Measurements from ENCODE around the gene CAB39.

The CAB39 gene

DNA sequence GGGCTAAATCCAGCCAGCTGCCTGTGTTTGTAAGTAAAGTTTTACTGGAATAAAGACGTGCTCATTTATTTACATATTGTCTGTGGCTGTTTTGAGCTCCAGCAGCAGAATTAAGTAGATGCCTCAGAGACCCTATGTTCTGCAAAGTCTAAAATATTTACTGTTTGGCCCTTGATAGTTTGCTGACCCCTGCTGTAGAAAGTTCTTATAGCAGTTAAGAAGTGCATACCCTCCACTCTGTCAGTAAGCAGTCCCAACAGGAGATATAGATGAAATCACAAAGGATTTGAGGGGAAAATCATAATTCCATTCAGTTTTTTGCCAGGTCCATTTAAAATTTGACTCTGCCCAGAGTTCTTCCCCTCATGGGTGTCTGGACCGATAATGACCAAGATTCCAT is 102.0 kb downstream of the CAB39 start:
- DNase-seq (ENCODE audit: low read depth in 1 of 2, low spot score in 1 of 2) = no peak

DNA sequence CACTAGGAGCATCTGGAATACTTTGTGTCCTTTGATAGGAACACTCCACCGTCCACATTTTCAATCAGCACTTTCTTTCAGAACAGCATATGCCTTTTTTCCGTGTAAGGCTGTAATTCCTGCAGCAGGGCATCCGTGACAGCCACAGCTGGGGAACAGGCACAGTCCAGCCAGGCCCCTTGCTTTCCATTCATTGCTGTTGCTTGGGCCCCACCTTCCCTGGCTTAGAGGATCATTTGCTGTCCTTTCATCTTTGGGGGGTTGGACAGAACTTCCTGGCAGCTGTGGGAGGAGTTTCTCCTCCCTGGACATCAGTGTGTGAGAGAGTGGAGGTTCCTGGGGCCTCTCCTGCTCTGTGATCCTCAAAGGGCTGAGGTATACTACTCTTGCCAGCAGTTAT is 102.4 kb downstream of the CAB39 start:
- DNase-seq (ENCODE audit: low read depth in 1 of 2, low spot score in 1 of 2) = no peak

- no peak for DNase-seq (ENCODE audit: low read depth in 1 of 2, low spot score in 1 of 2)
These were observed 104.1 kb downstream of the CAB39 start for GRCh38 chr2:230816735-230817134.

DNA sequence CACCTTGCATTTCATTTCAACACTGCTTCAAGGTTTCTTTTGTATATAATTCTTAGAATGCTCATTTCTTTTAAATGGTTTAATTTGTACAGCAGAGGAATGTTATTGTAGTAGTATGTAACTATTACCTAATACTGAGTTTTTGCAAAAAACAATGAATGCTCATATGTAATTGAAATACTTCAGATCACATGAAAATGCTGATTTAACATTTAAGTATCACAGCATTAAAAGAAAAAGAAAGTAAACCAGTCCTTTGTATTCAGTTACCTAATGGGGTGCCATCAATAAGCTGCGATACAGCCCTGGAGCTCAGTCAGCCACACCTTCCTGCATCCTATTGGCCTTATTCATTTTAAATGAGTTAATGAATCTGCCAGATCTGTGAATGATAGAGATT is 106.8 kb downstream of the CAB39 start:
- DNase-seq (ENCODE audit: low read depth in 1 of 2, low spot score in 1 of 2) = no peak

DNA sequence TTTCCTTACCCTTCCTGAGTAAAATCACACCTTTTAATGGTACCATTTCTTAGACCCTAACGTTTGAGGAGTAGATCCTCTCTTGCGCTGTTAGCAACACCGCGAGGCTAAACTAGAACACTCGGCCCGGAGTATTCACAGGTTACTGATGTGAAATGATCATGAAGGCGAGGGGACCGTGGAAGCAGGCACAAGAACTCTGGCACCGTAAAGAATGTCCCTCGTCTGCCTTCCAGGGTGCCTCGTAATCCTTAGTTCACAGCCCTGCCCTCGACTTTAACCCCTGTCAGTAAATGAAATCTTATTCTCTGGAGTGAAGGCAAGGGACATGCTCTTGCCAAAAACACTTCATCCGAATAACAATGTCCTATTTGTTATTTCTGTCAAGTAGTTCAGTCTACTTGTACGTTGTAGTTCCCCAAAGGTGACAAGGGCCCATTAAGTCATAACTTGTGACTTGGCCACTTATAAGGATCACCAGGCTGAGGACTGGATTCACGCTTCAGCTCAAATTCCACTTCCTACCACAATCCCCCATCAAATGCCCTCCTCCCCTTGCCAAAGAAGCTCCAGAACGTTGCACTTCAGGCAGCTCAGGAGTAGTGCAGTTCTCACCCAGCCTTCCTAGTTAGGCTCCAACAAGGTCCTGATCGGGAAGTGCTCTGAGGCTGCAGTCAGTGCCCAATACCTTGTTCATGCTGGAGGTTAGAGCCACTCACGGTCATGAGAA is 108.8 kb downstream of the CAB39 start:
- DNase-seq (ENCODE audit: low read depth in 1 of 2, low spot score in 1 of 2) = no peak

DNA sequence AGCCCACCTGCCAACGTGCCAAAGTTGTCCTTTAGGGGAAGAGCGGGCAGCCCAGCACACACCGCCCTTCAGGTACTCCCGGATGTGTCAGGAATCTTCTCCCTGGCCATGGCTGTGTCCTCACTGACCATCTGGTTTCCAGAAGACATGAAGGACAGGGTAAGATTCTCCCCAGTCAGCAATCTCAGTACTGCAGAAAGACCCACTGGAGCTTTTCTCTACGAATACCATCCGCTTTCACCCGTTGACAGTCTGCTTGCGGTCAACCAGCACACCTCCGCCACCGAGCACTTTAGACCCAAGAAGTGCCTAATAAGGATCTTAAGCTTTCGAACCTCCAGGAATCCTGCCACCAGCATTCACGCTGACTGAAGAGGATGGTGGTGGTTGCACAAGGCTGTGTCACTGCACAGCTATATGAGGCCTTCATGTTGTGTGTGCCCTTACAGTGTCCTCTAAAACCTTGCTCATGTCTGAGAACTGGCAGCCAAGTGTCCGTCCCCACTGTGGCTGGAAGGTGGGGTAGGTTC is 109.4 kb downstream of the CAB39 start:
- DNase-seq (ENCODE audit: low read depth in 1 of 2, low spot score in 1 of 2) = no peak

GRCh38 chr2:230823264-230823964 is 110.8 kb downstream of the CAB39 start:
- no peak for DNase-seq (ENCODE audit: low read depth in 1 of 2, low spot score in 1 of 2)

- peak in 1 of 2 donors; percentile 67 for DNase-seq (ENCODE audit: low read depth in 1 of 2, low spot score in 1 of 2)
These were observed 111.8 kb downstream of the CAB39 start for GRCh38 chr2:230824406-230824978.

GRCh38 chr2:230825354-230825753 is 112.7 kb downstream of the CAB39 start:
- DNase-seq (ENCODE audit: low read depth in 1 of 2, low spot score in 1 of 2) = no peak

DNA sequence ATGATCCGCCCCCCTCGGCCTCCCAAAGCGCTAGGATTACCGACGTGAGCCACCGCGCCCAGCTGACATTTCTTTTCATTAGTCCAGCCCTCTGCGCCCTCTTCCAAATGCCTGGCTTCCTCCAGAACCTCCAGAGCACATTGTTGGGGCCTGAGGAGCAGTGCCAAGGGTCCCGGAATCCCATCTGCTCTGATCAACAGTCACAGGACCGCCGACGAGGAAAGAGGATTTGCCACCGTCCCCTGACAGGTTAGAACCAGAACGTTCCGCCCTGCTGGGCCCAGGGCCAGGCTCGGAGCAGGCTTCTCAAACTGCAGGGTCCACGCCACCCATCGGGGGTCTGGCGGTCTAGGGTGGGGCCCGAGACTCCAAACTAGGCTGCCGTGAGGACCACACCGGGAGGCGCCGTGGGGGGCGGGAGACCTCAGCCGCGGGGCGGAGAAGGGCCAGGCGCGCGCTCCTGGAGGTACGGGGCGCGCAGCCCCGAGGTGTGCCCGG is 115.2 kb downstream of the CAB39 start:
- DNase-seq (ENCODE audit: low read depth in 1 of 2, low spot score in 1 of 2) = no peak

- DNase-seq (ENCODE audit: low read depth in 1 of 2, low spot score in 1 of 2) = no peak
These were observed 115.8 kb downstream of the CAB39 start for GRCh38 chr2:230828272-230828961.

- DNase-seq (ENCODE audit: low read depth in 1 of 2, low spot score in 1 of 2) = no peak
These were observed 116.7 kb downstream of the CAB39 start for GRCh38 chr2:230829293-230829692.

GRCh38 chr2:230829959-230830358 is 117.3 kb downstream of the CAB39 start:
- DNase-seq (ENCODE audit: low read depth in 1 of 2, low spot score in 1 of 2) = no peak

GRCh38 chr2:230830428-230830827 is 117.8 kb downstream of the CAB39 start:
- no peak for DNase-seq (ENCODE audit: low read depth in 1 of 2, low spot score in 1 of 2)

- no peak for DNase-seq (ENCODE audit: low read depth in 1 of 2, low spot score in 1 of 2)
These were observed 127.7 kb downstream of the CAB39 start for GRCh38 chr2:230840301-230840700.

- no peak for DNase-seq (ENCODE audit: low read depth in 1 of 2, low spot score in 1 of 2)
These were observed 129.8 kb downstream of the CAB39 start for GRCh38 chr2:230842473-230842872.

DNA sequence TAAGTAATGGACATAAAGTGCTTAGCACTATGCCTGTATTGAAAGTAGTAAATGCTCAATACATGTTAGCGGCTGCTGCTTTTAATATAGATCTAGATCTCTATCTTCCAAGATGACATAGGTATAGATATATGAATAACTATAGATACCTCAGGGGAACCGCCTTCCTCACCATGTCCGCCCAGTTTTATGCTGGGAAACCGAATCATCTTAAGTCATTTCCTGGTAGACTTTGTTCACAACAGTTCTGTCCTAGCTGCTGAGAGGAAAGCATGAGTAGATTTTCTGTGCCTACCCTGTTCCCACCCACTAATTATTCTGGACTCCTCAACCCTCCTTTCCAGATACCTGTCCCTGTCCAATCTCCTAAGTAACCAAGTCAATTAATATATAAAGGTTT is 130.5 kb downstream of the CAB39 start:
- DNase-seq (ENCODE audit: low read depth in 1 of 2, low spot score in 1 of 2) = no peak

GRCh38 chr2:230846360-230846759 is 133.7 kb downstream of the CAB39 start:
- no peak for DNase-seq (ENCODE audit: low read depth in 1 of 2, low spot score in 1 of 2)

DNA sequence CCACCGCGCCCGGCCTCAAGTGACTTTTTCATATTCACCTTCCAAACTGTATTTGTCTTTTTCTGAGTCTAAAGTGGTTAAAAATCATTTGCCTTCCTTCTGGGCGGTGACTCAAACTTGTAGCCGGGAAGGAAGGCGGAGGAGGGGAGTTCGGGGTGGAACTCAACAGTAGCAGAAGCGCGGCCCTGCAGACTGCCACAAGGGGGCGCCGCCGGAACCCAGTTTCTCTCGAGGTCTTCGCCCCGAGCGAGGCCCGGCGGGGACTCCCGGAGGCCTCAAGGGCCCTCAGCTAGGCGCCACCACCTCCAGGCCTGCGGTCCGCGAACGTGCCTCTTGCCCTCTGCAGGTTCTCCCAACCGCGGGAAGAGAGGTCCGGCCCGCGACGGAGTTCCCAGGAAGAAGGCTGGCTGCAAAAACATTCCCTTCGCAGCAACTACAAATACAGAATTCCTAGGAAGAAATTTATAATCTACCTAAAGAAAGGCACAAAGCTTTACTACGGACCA is 135.3 kb downstream of the CAB39 start:
- DNase-seq (ENCODE audit: low read depth in 1 of 2, low spot score in 1 of 2) = peak; percentile 85 to 90

GRCh38 chr2:230849633-230850357 is 137.2 kb downstream of the CAB39 start:
- peak; percentile 64 to 65 for DNase-seq (ENCODE audit: low read depth in 1 of 2, low spot score in 1 of 2)

DNA sequence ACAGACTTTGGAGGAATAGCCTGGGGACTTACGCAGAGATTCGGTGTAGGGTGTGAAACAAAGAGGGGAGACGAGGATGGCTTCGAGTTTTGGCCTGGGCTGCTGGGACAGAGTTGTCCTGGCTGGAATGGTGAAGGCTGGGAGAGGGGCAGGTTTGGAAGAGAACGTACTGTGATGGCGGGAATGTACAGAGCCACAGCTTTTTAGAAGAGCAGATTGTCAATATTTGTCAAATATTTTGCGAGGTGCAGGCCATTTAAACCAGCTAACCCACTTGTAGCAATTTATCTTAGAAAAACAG is 137.7 kb downstream of the CAB39 start:
- DNase-seq (ENCODE audit: low read depth in 1 of 2, low spot score in 1 of 2) = no peak

Measured in activated CD4-positive, alpha-beta T cell treated with anti-CD3 and anti-CD28 coated beads, Interleukin-2, amount 50 U/mL, for 24 hours (primary cell).